Measurements from ENCODE around the gene KPTN.
"Not testable (repeated sequence)": the region's sequence is repeated elsewhere in the genome, so short reads cannot be mapped to it uniquely, and the experiment has no call there.

KPTN gene

GRCh38 chr19:47489072-47489914, 5.3 kb upstream of the KPTN start:
- H3K27me3 ChIP-seq (ENCODE audit: low read depth, low read length) = no peaks in the 10 kb centered on the region
- H3K27ac ChIP-seq (ENCODE audit: low read length) = no peak overlapping the region
- peaks cover 0 to 6% of the 10 kb centered on the region in 2 donors for H3K4me1 ChIP-seq (ENCODE audit: control insufficient read depth in 1 of 2, insufficient read depth in 2 of 2, low read length in 2 of 2)
- no peaks in the 10 kb centered on the region for H3K9me3 ChIP-seq (ENCODE audit: control insufficient read depth in 1 of 2, low read length in 2 of 2)
- peaks cover 25 to 63% of the 10 kb centered on the region in 2 donors for H3K36me3 ChIP-seq (ENCODE audit: control insufficient read depth in 1 of 2, insufficient read depth in 2 of 2, low read length in 2 of 2)
- H3K4me3 ChIP-seq (ENCODE audit: low read depth in 1 of 2, low read length in 2 of 2) = no peak overlapping the region

- Histone ChIP-seq H3K27ac (ENCODE audit: low read length) (no peak overlapping the region), H3K36me3 (ENCODE audit: control insufficient read depth in 1 of 2, insufficient read depth in 2 of 2, low read length in 2 of 2) (peaks cover 25 to 52% of the 10 kb centered on the region in 2 donors), H3K4me1 (ENCODE audit: control insufficient read depth in 1 of 2, insufficient read depth in 2 of 2, low read length in 2 of 2) (peaks cover 0 to 14% of the 10 kb centered on the region in 2 donors), H3K27me3 (ENCODE audit: low read depth, low read length) (no peaks in the 10 kb centered on the region), H3K4me3 (ENCODE audit: low read depth in 1 of 2, low read length in 2 of 2) (no peak overlapping the region), H3K9me3 (ENCODE audit: control insufficient read depth in 1 of 2, low read length in 2 of 2) (no peaks in the 10 kb centered on the region)
Measured at GRCh38 chr19:47487551-47488515, 3.8 kb upstream of the KPTN start.

- peaks cover 25 to 43% of the 10 kb centered on the region in 2 donors for H3K36me3 ChIP-seq (ENCODE audit: control insufficient read depth in 1 of 2, insufficient read depth in 2 of 2, low read length in 2 of 2)
- H3K27me3 ChIP-seq (ENCODE audit: low read depth, low read length) = no peaks in the 10 kb centered on the region
- no peak overlapping the region for H3K27ac ChIP-seq (ENCODE audit: low read length)
- H3K4me3 ChIP-seq (ENCODE audit: low read depth in 1 of 2, low read length in 2 of 2) = no peak overlapping the region
- H3K4me1 ChIP-seq (ENCODE audit: control insufficient read depth in 1 of 2, insufficient read depth in 2 of 2, low read length in 2 of 2) = peaks cover 0 to 14% of the 10 kb centered on the region in 2 donors
- no peaks in the 10 kb centered on the region for H3K9me3 ChIP-seq (ENCODE audit: control insufficient read depth in 1 of 2, low read length in 2 of 2)
Measured at GRCh38 chr19:47486900-47487299, 2.9 kb upstream of the KPTN start.

GRCh38 chr19:47486220-47486619, 2.2 kb upstream of the KPTN start:
- Histone ChIP-seq H3K4me1 (ENCODE audit: control insufficient read depth in 1 of 2, insufficient read depth in 2 of 2, low read length in 2 of 2) (peaks cover 0 to 14% of the 10 kb centered on the region in 2 donors), H3K36me3 (ENCODE audit: control insufficient read depth in 1 of 2, insufficient read depth in 2 of 2, low read length in 2 of 2) (peaks cover 24 to 36% of the 10 kb centered on the region in 2 donors)
- not testable (repeated sequence) for H3K9me3 ChIP-seq (ENCODE audit: control insufficient read depth in 1 of 2, low read length in 2 of 2); H3K4me3 ChIP-seq (ENCODE audit: low read depth in 1 of 2, low read length in 2 of 2); H3K27me3 ChIP-seq (ENCODE audit: low read depth, low read length); H3K27ac ChIP-seq (ENCODE audit: low read length)

- Histone ChIP-seq H3K9me3 (ENCODE audit: control insufficient read depth in 1 of 2, low read length in 2 of 2) (no peaks in the 10 kb centered on the region), H3K4me3 (ENCODE audit: low read depth in 1 of 2, low read length in 2 of 2) (peak overlapping the region in 1 of 2 donors; percentile 68), H3K27ac (ENCODE audit: low read length) (no peak overlapping the region), H3K36me3 (ENCODE audit: control insufficient read depth in 1 of 2, insufficient read depth in 2 of 2, low read length in 2 of 2) (peaks cover 20 to 28% of the 10 kb centered on the region in 2 donors), H3K27me3 (ENCODE audit: low read depth, low read length) (no peaks in the 10 kb centered on the region), H3K4me1 (ENCODE audit: control insufficient read depth in 1 of 2, insufficient read depth in 2 of 2, low read length in 2 of 2) (peaks cover 0 to 14% of the 10 kb centered on the region in 2 donors)
Measured at GRCh38 chr19:47485210-47485609, 1.2 kb upstream of the KPTN start.

GRCh38 chr19:47483200-47483599, 819 bp downstream of the KPTN start:
- Histone ChIP-seq H3K4me1 (ENCODE audit: control insufficient read depth in 1 of 2, insufficient read depth in 2 of 2, low read length in 2 of 2) (peaks cover 0 to 14% of the 10 kb centered on the region in 2 donors), H3K4me3 (ENCODE audit: low read depth in 1 of 2, low read length in 2 of 2) (peak overlapping the region; percentile 68 to 73), H3K9me3 (ENCODE audit: control insufficient read depth in 1 of 2, low read length in 2 of 2) (no peaks in the 10 kb centered on the region), H3K36me3 (ENCODE audit: control insufficient read depth in 1 of 2, insufficient read depth in 2 of 2, low read length in 2 of 2) (peaks cover 9 to 16% of the 10 kb centered on the region in 2 donors), H3K27ac (ENCODE audit: low read length) (peak overlapping the region; percentile 85), H3K27me3 (ENCODE audit: low read depth, low read length) (no peaks in the 10 kb centered on the region)

GRCh38 chr19:47481460-47482052, 2.5 kb downstream of the KPTN start:
- no peaks in the 10 kb centered on the region for H3K9me3 ChIP-seq (ENCODE audit: control insufficient read depth in 1 of 2, low read length in 2 of 2)
- H3K36me3 ChIP-seq (ENCODE audit: control insufficient read depth in 1 of 2, insufficient read depth in 2 of 2, low read length in 2 of 2) = peaks cover 3 to 6% of the 10 kb centered on the region in 2 donors
- H3K4me3 ChIP-seq (ENCODE audit: low read depth in 1 of 2, low read length in 2 of 2) = no peak overlapping the region
- H3K27me3 ChIP-seq (ENCODE audit: low read depth, low read length) = no peaks in the 10 kb centered on the region
- no peak overlapping the region for H3K27ac ChIP-seq (ENCODE audit: low read length)
- H3K4me1 ChIP-seq (ENCODE audit: control insufficient read depth in 1 of 2, insufficient read depth in 2 of 2, low read length in 2 of 2) = peaks cover 0 to 14% of the 10 kb centered on the region in 2 donors

GRCh38 chr19:47480658-47481057, 3.4 kb downstream of the KPTN start:
- Histone ChIP-seq H3K4me3 (ENCODE audit: low read depth in 1 of 2, low read length in 2 of 2) (no peak overlapping the region), H3K4me1 (ENCODE audit: control insufficient read depth in 1 of 2, insufficient read depth in 2 of 2, low read length in 2 of 2) (peaks cover 0 to 14% of the 10 kb centered on the region in 2 donors), H3K36me3 (ENCODE audit: control insufficient read depth in 1 of 2, insufficient read depth in 2 of 2, low read length in 2 of 2) (peaks cover 3 to 6% of the 10 kb centered on the region in 2 donors), H3K27me3 (ENCODE audit: low read depth, low read length) (no peaks in the 10 kb centered on the region), H3K9me3 (ENCODE audit: control insufficient read depth in 1 of 2, low read length in 2 of 2) (no peaks in the 10 kb centered on the region), H3K27ac (ENCODE audit: low read length) (no peak overlapping the region)

- Histone ChIP-seq H3K27ac (ENCODE audit: low read length) (no peak overlapping the region), H3K36me3 (ENCODE audit: control insufficient read depth in 1 of 2, insufficient read depth in 2 of 2, low read length in 2 of 2) (no peaks in the 10 kb centered on the region), H3K9me3 (ENCODE audit: control insufficient read depth in 1 of 2, low read length in 2 of 2) (no peaks in the 10 kb centered on the region), H3K4me3 (ENCODE audit: low read depth in 1 of 2, low read length in 2 of 2) (no peak overlapping the region), H3K4me1 (ENCODE audit: control insufficient read depth in 1 of 2, insufficient read depth in 2 of 2, low read length in 2 of 2) (peaks cover 0 to 13% of the 10 kb centered on the region in 2 donors), H3K27me3 (ENCODE audit: low read depth, low read length) (no peaks in the 10 kb centered on the region)
Measured at GRCh38 chr19:47479701-47480503, 4.1 kb downstream of the KPTN start.

- no peak overlapping the region for H3K4me3 ChIP-seq (ENCODE audit: low read depth in 1 of 2, low read length in 2 of 2)
- no peaks in the 10 kb centered on the region for H3K36me3 ChIP-seq (ENCODE audit: control insufficient read depth in 1 of 2, insufficient read depth in 2 of 2, low read length in 2 of 2)
- peaks cover 0 to 11% of the 10 kb centered on the region in 2 donors for H3K4me1 ChIP-seq (ENCODE audit: control insufficient read depth in 1 of 2, insufficient read depth in 2 of 2, low read length in 2 of 2)
- H3K27ac ChIP-seq (ENCODE audit: low read length) = no peak overlapping the region
- no peaks in the 10 kb centered on the region for H3K9me3 ChIP-seq (ENCODE audit: control insufficient read depth in 1 of 2, low read length in 2 of 2)
- H3K27me3 ChIP-seq (ENCODE audit: low read depth, low read length) = peaks cover under 1% of the 10 kb centered on the region
Measured at GRCh38 chr19:47476438-47476972, 7.5 kb downstream of the KPTN start.
